HepG2 (cell line): ENCODE results near the gene TEKT5. TPM values are rescaled to one million over a fixed set of nuclear protein-coding genes. Genes with fewer than 3 reads are reported as not detected.
A peak's percentile ranks its signal among the peaks of the same experiment; 100 is the strongest.

Experiments used
- BORCS8-MEF2B ChIP-seq: sonication (generic); formaldehyde crosslinking; IDR thresholded peaks from 2 replicates; pipeline ENCODE4 v1.8.0; 2022; ENCODE audit warnings: mild to moderate bottlenecking, missing genetic modification reagents
- GATAD1 ChIP-seq: IDR thresholded peaks from 2 replicates; pipeline ENCODE4 v1.6.1; 2016; ENCODE audit warnings: missing genetic modification reagents, missing compliant biosample characterization
- GTF3A ChIP-seq: sonication (generic); formaldehyde crosslinking; conservative IDR thresholded peaks from 2 replicates; pipeline ENCODE4 v1.4.0; 2020; ENCODE audit warnings: mild to moderate bottlenecking, missing genetic modification reagents
- GZF1 ChIP-seq: sonication (generic); formaldehyde crosslinking; IDR thresholded peaks from 2 replicates; pipeline ENCODE4 v1.5.1; 2020; ENCODE audit warnings: mild to moderate bottlenecking, missing genetic modification reagents
- HOXA5 ChIP-seq: sonication (generic); formaldehyde crosslinking; IDR thresholded peaks from 2 replicates; pipeline ENCODE4 v1.4.0; 2020; ENCODE audit warnings: missing genetic modification reagents
- MIXL1 ChIP-seq: IDR thresholded peaks from 2 replicates; pipeline ENCODE4 v1.6.1; 2016
- PCBP2 ChIP-seq: fragments of 200-400 bp; formaldehyde crosslinking; optimal IDR thresholded peaks from 2 replicates; pipeline ENCODE3; 2018; ENCODE audit warnings: low read length, low read depth; ENCODE audit not compliant: poor library complexity, severe bottlenecking
- POGK ChIP-seq: sonication (generic); formaldehyde crosslinking; conservative IDR thresholded peaks from 2 replicates; pipeline ENCODE4 v1.8.0; 2022; ENCODE audit warnings: mild to moderate bottlenecking, moderate library complexity, missing genetic modification reagents
- RFX3 ChIP-seq: IDR thresholded peaks from 2 replicates; pipeline ENCODE4 v1.6.1; 2016; ENCODE audit warnings: missing biosample characterization, missing genetic modification reagents
- SETDB1 ChIP-seq: sonication (generic); formaldehyde crosslinking; IDR thresholded peaks from 2 replicates; pipeline ENCODE4 v1.5.1; 2020; ENCODE audit warnings: missing genetic modification reagents, mild to moderate bottlenecking, borderline replicate concordance
- STAG1 ChIP-seq: sonication (generic); formaldehyde crosslinking; IDR thresholded peaks from 2 replicates; pipeline ENCODE4 v1.4.0; 2020; ENCODE audit warnings: missing genetic modification reagents
- TMF1 ChIP-seq: sonication (generic); formaldehyde crosslinking; IDR thresholded peaks from 2 replicates; pipeline ENCODE4 v1.8.1; 2022; ENCODE audit warnings: low read depth, missing genetic modification reagents
- ZNF101 ChIP-seq: sonication (generic); formaldehyde crosslinking; IDR thresholded peaks from 2 replicates; pipeline ENCODE4 v1.4.0; 2020; ENCODE audit warnings: mild to moderate bottlenecking, low read depth, missing genetic modification reagents, borderline replicate concordance
- ZNF143 ChIP-seq: sonication (generic); formaldehyde crosslinking; IDR thresholded peaks from 2 replicates; pipeline ENCODE4 v1.4.0; 2020; ENCODE audit warnings: missing genetic modification reagents
- ZNF205 ChIP-seq: IDR thresholded peaks from 2 replicates; pipeline ENCODE4 v1.6.1; 2018; ENCODE audit warnings: missing biosample characterization, missing genetic modification reagents
- ZNF337 ChIP-seq: sonication (generic); formaldehyde crosslinking; IDR thresholded peaks from 2 replicates; pipeline ENCODE4 v1.5.1; 2020; ENCODE audit warnings: missing genetic modification reagents, low read depth, mild to moderate bottlenecking, borderline replicate concordance
- ZNF33A ChIP-seq: sonication (generic); formaldehyde crosslinking; IDR thresholded peaks from 2 replicates; pipeline ENCODE4 v1.5.1; 2020; ENCODE audit warnings: missing genetic modification reagents, mild to moderate bottlenecking, moderate library complexity, borderline replicate concordance
- ZNF33B ChIP-seq: sonication (generic); formaldehyde crosslinking; IDR thresholded peaks from 2 replicates; pipeline ENCODE4 v1.5.1; 2020; ENCODE audit warnings: mild to moderate bottlenecking, missing genetic modification reagents
- ZNF572 ChIP-seq: sonication (generic); formaldehyde crosslinking; IDR thresholded peaks from 2 replicates; pipeline ENCODE4 v1.5.1; 2020; ENCODE audit warnings: mild to moderate bottlenecking, missing genetic modification reagents
- ZNF580 ChIP-seq: IDR thresholded peaks from 2 replicates; pipeline ENCODE4 v1.6.1; 2016; ENCODE audit warnings: low read depth, borderline replicate concordance
- ZNF724P ChIP-seq: sonication (generic); formaldehyde crosslinking; IDR thresholded peaks from 2 replicates; pipeline ENCODE4 v1.8.0; 2022; ENCODE audit warnings: missing genetic modification reagents, borderline replicate concordance
- ZNF770 ChIP-seq: sonication (generic); formaldehyde crosslinking; IDR thresholded peaks from 2 replicates; pipeline ENCODE4 v1.5.0; 2020; ENCODE audit warnings: mild to moderate bottlenecking, missing genetic modification reagents
- ZNF788 ChIP-seq: sonication (generic); formaldehyde crosslinking; IDR thresholded peaks from 2 replicates; pipeline ENCODE4 v1.5.0; 2020; ENCODE audit warnings: mild to moderate bottlenecking, missing genetic modification reagents, borderline replicate concordance
- ZNF879 ChIP-seq: sonication (generic); formaldehyde crosslinking; IDR thresholded peaks from 2 replicates; pipeline ENCODE4 v1.8.1; 2023; ENCODE audit warnings: missing genetic modification reagents
- polyA plus RNA-seq, 8 experiments: library from polyadenylated mRNA; depleted of rRNA in 3 of 8; stranded (reverse) in 7 of 8; unstranded in 1 of 8; fragments of >200 nt; fragmentation: Illumina TruSeq in 4 of 8; extraction: Trizol in 4 of 8; gene quantifications; 2 replicates each; pipeline versions ENCODE4 v1.2.1 to v1.2.3, GENCODE V29; 2011 to 2016; ENCODE audit warnings: low read depth in 4 of 8, missing spikeins in 1 of 8, mixed read lengths in 1 of 8; ENCODE audit not compliant: insufficient read depth in 1 of 8
- total RNA-seq, 5 experiments: library from RNA; depleted of rRNA; stranded (reverse); fragments of >200 nt; fragmentation: Illumina TruSeq; extraction: Trizol; gene quantifications; 2 replicates each; pipeline ENCODE4 v1.2.3, GENCODE V29; 2016; ENCODE audit warnings: low read depth in 1 of 5
- TF ChIP-seq, protein P1 (sequence below): sonication (generic); formaldehyde crosslinking; IDR thresholded peaks from 2 replicates; pipeline ENCODE4 v1.8.0; 2022; ENCODE audit warnings: mild to moderate bottlenecking, missing genetic modification reagents, borderline replicate concordance

TEKT5 gene
- total and polyA plus RNA-seq, 2 of the 13 experiments (the other 11 are each of a cell fraction or from before 2014, with no cell fraction given), result 0.16 TPM; not detected in 1

DNA sequence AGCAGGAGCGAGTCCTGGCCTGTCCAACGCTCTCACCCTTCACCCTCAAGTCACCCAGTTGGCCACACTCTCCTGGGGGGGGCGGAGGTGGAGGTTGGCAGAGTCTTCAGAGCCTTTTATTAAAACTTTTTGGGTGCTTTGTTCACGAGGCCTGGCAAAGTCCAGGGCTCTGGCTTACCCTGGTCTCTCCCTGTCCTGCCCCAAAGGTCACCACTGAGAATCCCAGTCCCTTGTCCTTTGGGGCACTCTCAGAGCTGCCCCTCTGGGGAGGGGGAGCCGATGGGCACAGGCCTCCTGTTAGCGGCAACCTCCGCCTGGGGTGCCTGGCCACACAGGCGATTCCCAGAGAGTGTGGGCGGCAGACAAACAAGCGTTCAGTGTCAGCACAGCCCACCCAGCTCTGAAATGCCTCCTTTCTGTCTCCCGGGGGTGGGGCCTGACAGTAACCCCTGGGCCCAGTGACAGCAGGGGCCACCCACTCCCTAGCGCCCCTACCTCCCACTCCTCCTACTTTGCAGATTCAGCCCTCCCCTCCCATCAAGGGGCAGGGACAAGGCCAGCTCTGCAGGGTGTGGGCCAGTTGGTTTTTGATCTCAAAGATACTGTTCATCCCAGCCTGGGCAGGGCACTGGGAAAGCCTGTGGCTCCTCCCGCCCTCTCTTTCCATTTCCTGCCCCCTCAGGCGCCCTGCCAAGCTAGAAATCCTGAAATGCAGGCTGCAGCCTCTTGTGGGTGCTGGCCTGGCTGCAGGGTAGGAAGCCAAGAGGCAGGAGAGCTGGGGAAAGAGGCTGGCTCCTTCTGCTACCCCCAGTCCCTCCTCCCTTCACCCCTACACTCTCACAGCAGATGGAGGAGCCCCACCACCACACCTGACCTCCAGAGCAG, 77.7 kb downstream of the TEKT5 start (continued):
- TF ChIP-seq POGK (CRISPR knock-in tag) (peak; percentile 72), MIXL1 (CRISPR knock-in tag) (peak; percentile 87), ZNF205 (CRISPR knock-in tag) (0 out of 2 replicates have a peak, but pooled peaks have one; percentile 53), ZNF879 (CRISPR knock-in tag) (no peak), BORCS8-MEF2B (CRISPR knock-in tag) (peak; percentile 60; the same call in 1 of the 2 replicates), PCBP2 (no peak), TMF1 (CRISPR knock-in tag) (peak; percentile 60; the same call in 1 of the 2 replicates), STAG1 (CRISPR knock-in tag) (peak; percentile 22; the same call in 1 of the 2 replicates), ZNF724P (CRISPR knock-in tag) (peak; percentile 81), ZNF33A (CRISPR knock-in tag) (0 out of 2 replicates have a peak, but pooled peaks have one; percentile 44), ZNF337 (CRISPR knock-in tag) (no peak), ZNF143 (CRISPR knock-in tag) (no peak), RFX3 (CRISPR knock-in tag) (no peak), ZNF788 (CRISPR knock-in tag) (peak; percentile 88), SETDB1 (CRISPR knock-in tag) (no peak), GZF1 (peak; percentile 63), GATAD1 (CRISPR knock-in tag) (0 out of 2 replicates have a peak, but pooled peaks have one; percentile 10), ZNF33B (no peak), ZNF101 (CRISPR knock-in tag) (no peak), GTF3A (CRISPR knock-in tag) (no peak), HOXA5 (no peak; the same call in 1 of the 2 replicates), ZNF770 (CRISPR knock-in tag) (peak; percentile 76), ZNF572 (CRISPR knock-in tag) (peak; percentile 85), ZNF580 (CRISPR knock-in tag) (peak; percentile 45; the same call in 1 of the 2 replicates)
- TF ChIP-seq, protein P1, sequence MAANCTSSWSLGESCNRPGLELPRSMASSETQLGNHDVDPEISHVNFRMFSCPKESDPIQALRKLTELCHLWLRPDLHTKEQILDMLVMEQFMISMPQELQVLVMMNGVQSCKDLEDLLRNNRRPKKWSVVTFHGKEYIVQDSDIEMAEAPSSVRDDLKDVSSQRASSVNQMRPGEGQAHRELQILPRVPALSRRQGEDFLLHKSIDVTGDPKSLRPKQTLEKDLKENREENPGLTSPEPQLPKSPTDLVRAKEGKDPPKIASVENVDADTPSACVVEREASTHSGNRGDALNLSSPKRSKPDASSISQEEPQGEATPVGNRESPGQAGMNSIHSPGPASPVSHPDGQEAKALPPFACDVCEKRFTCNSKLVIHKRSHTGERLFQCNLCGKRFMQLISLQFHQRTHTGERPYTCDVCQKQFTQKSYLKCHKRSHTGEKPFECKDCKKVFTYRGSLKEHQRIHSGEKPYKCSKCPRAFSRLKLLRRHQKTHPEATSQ (CRISPR knock-in tag), result no peak
